ENCODE measurements around the gene CLDN1. TPM values are rescaled to one million over a fixed set of nuclear protein-coding genes. Genes with fewer than 3 reads are reported as not detected.

Gene CLDN1
- total RNA-seq, 1 donor = 14.2 TPM

DNA sequence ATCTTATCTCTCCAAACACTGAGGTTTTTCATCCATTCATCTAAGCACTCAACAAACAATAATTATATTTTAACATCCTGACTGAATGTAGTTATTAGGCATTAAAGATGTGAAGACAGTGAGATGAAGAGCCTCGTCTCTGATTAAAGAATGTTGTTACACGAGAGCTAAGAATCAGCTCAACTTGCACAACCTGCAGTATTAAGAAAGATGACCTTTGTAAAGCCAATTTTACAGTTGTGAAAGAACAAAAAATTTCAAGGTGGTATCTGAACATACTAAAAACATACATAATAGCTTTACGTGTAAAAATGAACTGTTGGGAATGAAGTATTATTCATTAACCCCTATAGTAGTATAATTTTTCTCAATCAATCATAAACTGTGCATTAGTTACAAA, 12.8 kb downstream of the CLDN1 start:
- DNase-seq (ENCODE audit: low read depth) = no peak
- H3K4me3 ChIP-seq (ENCODE audit: low read depth, low read length) = no peak overlapping the region
- TF ChIP-seq, protein P1, sequence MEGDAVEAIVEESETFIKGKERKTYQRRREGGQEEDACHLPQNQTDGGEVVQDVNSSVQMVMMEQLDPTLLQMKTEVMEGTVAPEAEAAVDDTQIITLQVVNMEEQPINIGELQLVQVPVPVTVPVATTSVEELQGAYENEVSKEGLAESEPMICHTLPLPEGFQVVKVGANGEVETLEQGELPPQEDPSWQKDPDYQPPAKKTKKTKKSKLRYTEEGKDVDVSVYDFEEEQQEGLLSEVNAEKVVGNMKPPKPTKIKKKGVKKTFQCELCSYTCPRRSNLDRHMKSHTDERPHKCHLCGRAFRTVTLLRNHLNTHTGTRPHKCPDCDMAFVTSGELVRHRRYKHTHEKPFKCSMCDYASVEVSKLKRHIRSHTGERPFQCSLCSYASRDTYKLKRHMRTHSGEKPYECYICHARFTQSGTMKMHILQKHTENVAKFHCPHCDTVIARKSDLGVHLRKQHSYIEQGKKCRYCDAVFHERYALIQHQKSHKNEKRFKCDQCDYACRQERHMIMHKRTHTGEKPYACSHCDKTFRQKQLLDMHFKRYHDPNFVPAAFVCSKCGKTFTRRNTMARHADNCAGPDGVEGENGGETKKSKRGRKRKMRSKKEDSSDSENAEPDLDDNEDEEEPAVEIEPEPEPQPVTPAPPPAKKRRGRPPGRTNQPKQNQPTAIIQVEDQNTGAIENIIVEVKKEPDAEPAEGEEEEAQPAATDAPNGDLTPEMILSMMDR (IDR thresholded peaks at IDR 0.05; ENCODE audit: insufficient read depth, low read depth, low read length) = no peak

DNA sequence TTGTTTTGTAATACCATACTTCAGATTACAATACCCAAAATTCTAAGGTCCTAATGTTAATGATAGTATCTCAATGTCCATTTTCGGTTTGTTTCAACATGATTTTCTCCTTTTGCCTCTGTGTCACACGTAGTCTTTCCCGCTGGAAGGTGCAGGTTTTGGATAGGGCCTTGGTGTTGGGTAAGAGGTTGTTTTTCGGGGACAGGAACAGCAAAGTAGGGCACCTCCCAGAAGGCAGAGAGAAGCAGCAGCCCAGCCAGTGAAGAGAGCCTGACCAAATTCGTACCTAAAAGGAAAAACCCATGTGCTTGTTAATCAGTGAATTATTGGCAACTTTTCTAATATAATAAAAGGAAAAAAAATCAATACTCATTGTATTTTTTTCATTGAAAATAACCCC, 14.1 kb downstream of the CLDN1 start:
- no peak for DNase-seq (ENCODE audit: low read depth)
- TF ChIP-seq, protein P1 (IDR thresholded peaks at IDR 0.05; ENCODE audit: insufficient read depth, low read depth, low read length) = no peak
- no peak overlapping the region for H3K4me3 ChIP-seq (ENCODE audit: low read depth, low read length)

DNA sequence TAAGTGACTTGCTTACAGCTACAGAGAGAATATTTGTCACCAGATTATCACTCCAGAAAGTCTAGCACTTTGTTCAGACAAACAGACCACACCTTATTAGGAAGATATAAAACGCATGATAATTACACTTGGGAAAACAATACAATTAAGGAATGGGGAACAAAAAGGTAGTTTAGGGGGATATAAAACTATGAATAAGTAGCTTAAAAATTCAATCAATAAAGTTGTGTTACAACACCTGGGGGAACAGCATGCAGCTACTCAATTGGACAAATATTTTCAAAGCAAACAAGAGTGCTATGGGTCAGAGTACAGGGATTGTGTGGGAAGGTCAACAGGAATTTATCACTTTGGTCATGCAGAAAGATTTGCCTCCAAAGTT, 15.1 kb downstream of the CLDN1 start:
- DNase-seq (ENCODE audit: low read depth) = no peak
- H3K4me3 ChIP-seq (ENCODE audit: low read depth, low read length) = no peak overlapping the region
- TF ChIP-seq, protein P1 (IDR thresholded peaks at IDR 0.05; ENCODE audit: insufficient read depth, low read depth, low read length) = no peak

DNA sequence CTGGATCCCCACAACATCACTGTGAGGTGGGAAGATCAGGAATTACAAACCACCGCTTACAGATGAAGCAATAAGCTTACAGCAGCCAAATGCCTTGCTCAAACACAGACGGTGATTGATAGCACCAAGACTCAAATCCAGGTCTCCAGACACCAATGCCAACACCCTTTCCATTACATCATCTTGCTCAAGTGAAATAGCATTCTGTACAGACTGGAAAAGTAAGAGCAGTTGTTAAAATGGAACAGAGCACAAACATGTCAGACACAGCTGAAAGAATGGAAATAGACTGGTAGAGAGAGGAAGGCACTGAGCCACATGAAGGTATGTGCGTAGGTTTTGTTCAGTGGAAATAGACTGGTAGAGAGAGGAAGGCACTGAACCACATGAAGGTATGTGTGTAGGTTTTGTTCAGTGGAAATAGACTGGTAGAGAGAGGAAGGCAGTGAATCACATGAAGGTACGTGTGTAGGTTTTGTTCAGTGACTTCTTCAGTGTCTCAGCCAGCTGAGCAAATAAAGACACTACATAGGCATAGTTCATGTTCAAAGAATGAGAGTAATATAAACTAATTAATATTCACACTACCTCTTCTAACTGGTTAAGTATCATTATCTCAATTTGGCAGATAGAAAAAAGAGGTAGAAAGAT, 15.6 kb downstream of the CLDN1 start:
- TF ChIP-seq, protein P1 (IDR thresholded peaks at IDR 0.05; ENCODE audit: insufficient read depth, low read depth, low read length) = no peak
- peak; percentile 57 for DNase-seq (ENCODE audit: low read depth)
- no peak overlapping the region for H3K4me3 ChIP-seq (ENCODE audit: low read depth, low read length)

DNA sequence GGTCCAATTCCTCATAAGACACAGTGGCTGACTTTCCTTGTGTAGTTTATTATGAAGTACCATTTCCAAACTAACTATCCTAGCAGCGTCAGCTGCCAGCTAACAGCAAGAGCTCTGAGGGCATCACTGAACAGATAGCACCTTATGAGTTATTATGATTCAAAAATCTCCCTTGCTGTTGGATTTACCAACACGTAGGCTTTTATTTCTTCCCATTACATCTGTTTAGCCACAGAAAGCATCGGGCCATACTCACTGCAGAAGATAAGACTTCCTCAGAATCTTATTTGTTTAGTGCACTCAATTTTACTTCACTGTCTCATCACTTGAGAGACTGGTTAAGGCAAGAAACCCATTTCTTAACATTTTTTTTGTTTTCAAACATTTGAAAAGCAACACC, 16.2 kb downstream of the CLDN1 start:
- no peak overlapping the region for H3K4me3 ChIP-seq (ENCODE audit: low read depth, low read length)
- DNase-seq (ENCODE audit: low read depth) = no peak
- TF ChIP-seq, protein P1 (IDR thresholded peaks at IDR 0.05; ENCODE audit: insufficient read depth, low read depth, low read length) = no peak

DNA sequence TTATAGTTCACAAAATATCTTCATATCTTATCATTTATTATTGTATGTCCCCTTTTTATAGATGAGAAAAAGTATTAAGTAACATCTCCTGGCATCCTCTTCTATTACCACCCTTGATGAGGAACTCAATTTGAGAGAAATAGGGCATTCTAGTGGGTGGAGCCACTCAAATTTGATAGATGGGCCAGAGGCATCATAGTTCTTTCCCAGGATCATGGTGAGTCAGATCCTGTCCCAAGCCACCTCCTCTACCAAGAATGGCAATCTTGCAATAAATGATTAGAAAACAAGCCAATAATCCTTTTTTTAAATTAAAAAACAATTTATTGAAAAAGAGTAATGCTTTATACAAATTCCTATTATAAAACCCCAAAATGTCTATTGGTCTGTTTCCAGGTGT, 16.8 kb downstream of the CLDN1 start:
- H3K4me3 ChIP-seq (ENCODE audit: low read depth, low read length) = no peak overlapping the region
- TF ChIP-seq, protein P1 (IDR thresholded peaks at IDR 0.05; ENCODE audit: insufficient read depth, low read depth, low read length) = no peak
- no peak for DNase-seq (ENCODE audit: low read depth)

DNA sequence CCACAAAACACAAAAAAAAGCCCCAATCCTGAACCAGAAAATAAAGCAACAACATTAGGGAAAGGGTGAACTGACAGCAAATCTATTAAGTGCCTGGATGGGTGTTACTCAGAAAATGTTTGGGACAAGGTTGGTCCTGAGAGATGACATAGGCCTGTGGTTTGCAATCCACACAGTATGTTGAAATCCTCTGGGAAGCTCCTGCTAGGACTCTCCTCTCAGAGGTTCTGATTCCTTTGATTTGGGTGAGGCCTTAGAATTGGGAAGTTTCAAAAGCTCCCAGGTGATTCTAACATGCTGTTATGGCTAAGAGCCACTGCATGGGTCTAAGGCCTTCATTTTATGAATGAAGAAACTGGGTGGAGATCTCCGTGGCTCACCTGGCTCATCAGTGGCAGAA, 18.4 kb downstream of the CLDN1 start:
- no peak for DNase-seq (ENCODE audit: low read depth)
- H3K4me3 ChIP-seq (ENCODE audit: low read depth, low read length) = no peak overlapping the region
- TF ChIP-seq, protein P1 (IDR thresholded peaks at IDR 0.05; ENCODE audit: insufficient read depth, low read depth, low read length) = no peak

All from fibroblast of villous mesenchyme (primary cell).